Right ventricle myocardium superior (tissue), 1 donor: ENCODE measurements around the gene SLC37A1. TPM values are rescaled to one million over a fixed set of nuclear protein-coding genes. Genes with fewer than 3 reads are reported as not detected.
A peak's percentile ranks its signal among the peaks of the same experiment; 100 is the strongest.

Experiments
- ATAC-seq: fragments of 200-7000 bp; cut with Tn5 transposase; one replicate; pipeline ENCODE4 v1.9.1; 2020; ENCODE audit warnings: mild to moderate bottlenecking; ENCODE audit not compliant: poor library complexity
- DNase-seq: peaks from one replicate; pipeline ENCODE4 v3.0.0-alpha.2; 2020
- intact Hi-C: fragments of 100-400 bp; cut with DNase I; formaldehyde crosslinking; loops from one replicate; pipeline ENCODE4 v1.11.2; 2022
- total RNA-seq: library from RNA; stranded (reverse); fragmentation: NEBNext Ultra II Directional; extraction: Animal tissue kit (Norgen Biotek cat#: 25700); gene quantifications from one replicate; pipeline ENCODE4 v1.2.1, GENCODE V29; 2021
- donor health status: DM: no; HTN: yes; CAD: no; lungs with severe emphysema.

The SLC37A1 gene
- total RNA-seq, 1 donor from 2014 or later: 3.8 TPM

DNA sequence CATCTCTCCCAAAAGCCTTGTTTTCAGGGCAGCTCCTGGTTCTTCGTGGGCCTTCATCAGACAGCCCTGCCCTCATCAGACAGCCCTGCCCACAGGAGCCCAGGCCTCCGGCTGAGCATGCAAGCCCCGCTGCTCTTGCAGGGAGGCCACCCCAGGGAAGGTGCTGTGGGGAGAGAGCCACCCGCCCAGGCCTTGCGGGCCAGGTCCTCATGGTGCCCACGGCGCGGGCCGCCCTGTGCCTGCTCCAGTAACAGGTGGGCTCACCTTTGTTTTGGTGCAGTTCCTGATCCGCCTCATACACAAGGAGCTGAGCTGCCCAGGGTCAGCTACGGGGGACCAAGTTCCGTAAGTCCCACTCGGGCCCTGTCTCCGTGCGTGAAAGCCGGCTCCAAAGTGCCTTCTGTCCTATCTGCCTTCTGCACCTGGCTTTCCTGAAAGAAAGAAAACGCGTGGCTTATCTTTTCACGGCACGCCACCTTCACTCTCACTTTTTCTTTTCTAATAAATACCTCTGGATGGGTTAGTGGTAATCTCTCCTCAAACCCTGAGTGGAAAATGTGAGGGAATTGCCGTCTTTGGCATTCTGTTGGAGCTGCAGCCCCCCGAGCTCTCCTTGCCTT is 65.9 kb downstream of the SLC37A1 start:
- DNase-seq (peak; percentile 24), ATAC-seq (no peak)
- intact Hi-C loops: no loop called here

DNA sequence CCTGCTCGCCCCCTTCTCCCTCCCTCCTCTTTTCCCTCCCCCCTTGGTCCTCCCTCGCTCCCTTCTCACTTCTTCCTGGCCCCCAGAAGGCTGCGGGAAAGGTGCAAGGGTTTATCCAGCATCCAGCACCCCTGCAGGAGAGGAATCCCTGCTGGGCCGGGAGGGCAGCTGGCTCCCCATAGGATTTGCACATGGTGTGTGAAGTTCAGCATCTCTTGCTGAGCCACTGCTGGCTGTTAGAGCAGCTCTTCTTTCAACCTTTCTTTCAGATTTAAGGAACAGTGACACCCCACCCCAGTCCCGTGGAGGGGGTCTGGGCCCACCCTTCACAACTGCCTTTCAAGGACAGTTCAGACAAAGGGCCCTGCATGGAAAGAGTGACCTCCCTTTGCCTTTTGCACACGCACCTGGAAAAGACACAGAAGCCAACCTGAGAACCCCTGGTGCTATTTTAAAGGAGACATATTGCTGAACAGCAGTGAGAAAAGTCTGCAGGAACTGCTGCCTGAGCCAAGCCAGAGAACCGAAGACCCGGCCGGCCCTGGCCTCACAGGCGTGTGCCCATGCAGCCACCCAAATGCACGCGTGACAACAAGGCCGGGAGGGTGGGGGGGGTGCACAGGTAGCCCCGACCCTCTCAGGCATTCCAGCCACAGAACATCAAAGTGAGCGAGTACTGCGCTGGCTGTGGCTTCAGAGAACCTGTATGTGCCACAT is 66.6 kb downstream of the SLC37A1 start:
- no peak for ATAC-seq
- DNase-seq: peak; percentile 11
- intact Hi-C loops: no loop called here

DNA sequence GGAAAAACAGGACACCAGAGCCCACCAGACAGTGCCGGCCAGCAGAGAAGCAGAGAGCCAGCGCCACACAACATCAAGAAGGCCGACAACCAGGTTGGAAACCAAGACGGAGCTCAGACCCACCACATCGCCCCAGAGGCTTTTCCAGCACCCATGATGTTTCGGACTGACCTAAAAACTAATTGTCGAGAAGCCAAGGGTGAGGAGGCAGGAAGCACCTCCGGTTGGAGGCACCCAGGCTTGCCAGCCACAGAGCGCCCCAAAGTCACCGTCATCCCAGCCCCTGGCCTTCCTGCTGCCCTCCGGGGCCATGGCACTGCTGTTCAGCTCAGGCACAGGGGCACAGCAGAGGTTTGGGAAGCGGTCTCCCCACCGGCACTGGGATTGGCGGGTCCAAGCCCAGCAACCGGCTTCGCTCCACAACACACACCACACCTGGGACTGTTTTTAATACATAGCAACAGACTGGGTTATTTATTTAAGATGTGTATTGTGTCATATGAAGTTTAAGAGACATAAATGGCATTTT is 67.2 kb downstream of the SLC37A1 start:
- intact Hi-C loops: no loop called here
- peak; percentile 14 for DNase-seq
- ATAC-seq: no peak

DNA sequence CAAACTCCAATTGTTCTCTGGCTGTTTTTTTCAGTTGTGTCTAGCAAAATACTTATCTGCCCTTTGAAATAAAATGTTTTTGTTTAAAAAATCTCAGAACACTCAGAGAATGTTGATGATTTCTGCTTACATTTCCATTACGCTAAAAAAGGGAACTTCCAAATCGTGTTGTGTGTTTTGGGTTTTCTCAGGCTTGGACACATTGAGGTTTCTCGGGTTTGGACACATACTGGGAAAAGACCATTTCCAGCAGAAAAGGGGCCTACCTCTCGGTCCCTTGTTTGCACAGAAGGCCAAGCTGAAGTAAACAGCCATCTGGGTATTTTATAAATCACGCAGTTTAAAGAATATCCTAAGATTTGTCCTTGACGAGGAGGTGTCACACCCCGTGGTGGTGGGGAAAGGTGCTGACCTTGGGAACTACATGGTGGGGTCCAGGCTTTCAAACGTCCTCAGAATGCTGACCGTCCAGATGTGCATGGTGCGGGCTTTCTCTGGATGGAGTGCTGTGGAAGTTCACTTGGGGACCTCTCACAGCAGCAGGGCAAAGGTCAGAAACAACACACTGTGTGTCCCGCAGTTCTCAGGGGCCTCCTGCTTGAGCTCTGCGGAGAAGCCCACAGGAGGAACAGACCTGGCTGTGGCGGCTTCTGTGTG is 67.8 kb downstream of the SLC37A1 start:
- ATAC-seq (no peak), DNase-seq (peak; percentile 11)
- intact Hi-C loops: no loop called here

DNA sequence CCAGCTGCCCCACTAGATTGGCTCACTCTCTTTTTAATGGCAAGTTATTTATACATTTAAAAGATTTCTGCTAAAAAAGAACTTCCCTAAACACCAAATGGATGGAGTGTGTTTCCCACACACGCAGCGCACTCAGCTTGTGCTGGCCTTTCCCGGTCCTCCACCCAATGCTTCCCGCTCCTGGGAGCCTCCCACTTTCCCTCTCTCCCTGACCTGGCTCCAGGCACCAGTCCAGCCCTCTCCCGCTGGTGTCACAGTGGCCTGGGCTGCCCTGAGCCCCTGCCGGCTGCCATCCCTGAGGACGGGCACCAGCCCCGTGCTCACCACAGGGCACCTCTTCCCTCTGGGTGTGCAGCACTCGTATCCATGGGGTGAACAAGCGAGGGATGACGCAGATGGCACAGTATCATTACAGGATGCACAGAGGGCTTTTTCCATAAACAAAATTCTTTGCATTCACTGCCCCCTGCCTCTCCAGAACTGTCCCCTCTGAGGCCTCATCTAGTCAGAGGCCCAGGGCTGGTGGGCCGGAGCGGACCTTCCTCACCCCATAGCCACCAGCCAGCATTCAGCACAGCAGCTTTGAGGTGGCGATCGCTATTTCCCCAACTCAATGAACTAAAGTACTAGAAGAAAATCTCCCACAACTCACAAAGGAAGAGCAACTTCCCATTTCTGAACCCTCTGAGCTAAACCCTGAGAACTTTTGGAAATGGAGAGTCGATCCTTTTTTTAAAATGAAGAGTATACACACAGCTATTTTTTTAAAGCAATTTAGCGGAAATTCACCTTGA is 68.5 kb downstream of the SLC37A1 start:
- intact Hi-C loops: no loop called here
- ATAC-seq (no peak), DNase-seq (peak; percentile 35)

DNA sequence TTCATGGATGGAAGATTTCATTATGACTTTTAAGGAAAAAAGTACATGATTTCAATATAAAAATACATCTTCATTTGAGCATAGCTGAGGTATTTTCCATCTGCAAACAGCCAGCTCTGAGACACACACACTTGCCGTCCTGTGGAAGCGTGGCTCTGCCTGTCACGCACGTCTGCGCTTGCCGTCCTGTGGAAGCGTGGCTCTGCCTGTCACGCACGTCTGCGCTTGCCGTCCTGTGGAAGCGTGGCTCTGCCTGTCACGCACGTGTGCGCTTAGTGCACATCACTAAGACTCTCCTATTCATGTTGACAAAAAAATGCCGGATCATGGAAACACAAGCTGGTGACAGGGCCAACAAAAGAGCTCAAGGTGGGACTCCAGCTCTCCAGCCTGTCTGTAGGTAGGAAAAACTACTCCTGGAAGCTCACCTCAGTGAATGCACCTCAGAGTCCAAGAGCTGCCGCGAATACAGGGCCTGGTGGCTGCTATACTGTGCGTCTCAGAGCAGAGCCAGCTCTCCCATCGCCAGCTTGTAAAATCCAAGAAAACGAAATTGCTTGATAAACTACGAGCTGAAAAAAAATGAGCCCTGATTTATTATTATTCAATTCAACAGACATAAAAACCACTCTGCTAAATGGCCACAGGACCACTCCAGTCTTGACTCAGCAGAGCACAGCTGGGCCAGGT is 69.3 kb downstream of the SLC37A1 start:
- no peak for ATAC-seq
- intact Hi-C loops: no loop called here
- DNase-seq: no peak

DNA sequence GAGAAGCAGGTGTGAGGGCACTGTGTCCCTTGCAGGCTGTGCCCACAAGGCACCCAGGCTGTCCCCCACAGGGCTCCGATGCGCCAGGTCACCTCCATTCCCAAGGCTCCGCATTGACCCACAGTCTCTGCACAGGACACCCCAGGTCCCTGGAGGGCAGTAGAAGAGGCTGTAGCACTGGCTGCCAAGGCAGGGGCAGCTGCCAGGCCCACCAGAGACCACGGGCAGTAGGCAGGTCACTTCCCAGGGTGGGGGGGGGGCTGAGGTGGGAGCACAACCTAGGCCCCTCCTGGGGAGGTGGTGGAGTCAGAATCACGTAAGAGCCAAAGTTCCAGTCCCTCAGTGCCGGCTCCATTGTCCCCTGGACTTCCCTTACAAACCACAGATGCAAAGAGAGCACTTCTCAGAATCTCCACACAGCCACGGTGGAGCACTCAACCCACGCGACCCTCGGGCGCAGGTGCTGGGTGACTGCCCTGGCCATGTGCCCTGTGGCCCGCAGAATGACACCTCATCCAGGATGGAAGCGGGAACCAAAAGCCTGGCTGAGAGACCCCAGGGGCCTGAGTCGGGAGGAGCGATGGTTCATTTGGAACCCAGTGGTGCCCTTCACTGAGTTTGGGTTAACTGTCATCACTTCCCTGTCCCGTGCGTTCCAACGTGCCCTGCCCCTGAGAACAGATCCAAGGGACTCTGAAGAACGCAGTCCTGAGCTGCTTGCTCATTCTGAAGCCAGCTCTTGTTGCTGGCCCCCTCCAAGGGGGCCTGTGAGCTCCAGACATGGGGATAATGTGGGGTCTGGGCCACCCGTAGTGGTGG is 70.0 kb downstream of the SLC37A1 start:
- DNase-seq (peak; percentile 30), ATAC-seq (no peak)
- intact Hi-C loops: no loop called here

DNA sequence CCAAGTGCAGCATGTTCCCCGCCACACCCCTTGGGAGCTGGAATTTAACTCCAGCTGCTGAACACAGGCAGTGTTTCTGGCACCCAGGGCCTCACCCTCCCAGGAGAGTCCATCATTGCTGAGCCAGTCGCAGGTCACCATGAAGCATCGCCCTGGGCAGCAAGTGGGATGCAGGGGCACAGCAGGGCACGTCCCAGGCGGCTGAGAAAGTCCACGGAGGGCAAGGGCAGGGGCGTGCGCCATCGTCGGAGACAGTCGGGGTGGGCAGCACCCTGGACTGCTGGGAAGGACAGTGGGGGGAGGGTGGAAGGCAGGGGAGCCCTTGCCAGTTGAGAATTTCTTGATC is 70.6 kb downstream of the SLC37A1 start:
- intact Hi-C loops: no loop called here
- ATAC-seq: no peak
- no peak for DNase-seq

DNA sequence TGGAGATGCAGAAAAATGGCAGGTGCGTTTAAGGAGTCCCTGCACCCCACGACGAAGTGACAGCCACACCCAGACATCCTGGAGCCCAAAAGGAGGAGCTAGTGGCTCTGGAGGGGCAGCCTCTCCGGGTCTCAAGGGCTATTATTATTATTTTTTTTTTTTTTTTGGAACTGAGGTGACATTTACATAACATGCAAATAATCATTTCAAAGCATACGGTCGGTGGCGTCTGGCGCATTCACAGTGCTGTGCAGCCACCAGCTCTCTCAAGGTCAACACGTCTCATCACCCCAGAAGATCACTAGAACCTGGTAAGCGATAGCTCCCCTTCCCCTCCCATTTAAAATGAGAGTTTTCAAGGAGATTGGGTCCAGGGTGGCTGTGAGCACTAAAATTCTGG is 72.2 kb downstream of the SLC37A1 start:
- intact Hi-C loops: no loop called here
- ATAC-seq (no peak), DNase-seq (no peak)

DNA sequence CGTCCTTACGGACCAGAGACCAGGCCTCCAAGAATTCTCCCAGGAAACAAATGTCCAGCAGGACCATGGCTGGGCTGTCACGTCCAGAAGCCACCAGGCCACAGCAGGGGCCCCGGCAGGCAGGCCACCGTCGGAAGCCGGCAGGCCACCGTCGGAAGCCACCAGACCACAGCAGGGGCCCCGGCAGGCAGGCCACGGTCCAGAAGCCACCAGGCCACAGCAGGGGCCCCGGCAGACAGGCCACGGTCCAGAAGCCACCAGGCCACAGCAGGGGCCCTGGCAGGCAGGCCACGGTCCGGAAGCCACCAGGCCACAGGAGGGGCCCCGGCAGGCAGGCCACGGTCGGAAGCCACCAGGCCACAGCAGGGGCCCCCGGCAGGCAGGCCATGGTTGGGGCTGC is 72.8 kb downstream of the SLC37A1 start:
- DNase-seq: no peak
- intact Hi-C loops: no loop called here
- no peak for ATAC-seq

DNA sequence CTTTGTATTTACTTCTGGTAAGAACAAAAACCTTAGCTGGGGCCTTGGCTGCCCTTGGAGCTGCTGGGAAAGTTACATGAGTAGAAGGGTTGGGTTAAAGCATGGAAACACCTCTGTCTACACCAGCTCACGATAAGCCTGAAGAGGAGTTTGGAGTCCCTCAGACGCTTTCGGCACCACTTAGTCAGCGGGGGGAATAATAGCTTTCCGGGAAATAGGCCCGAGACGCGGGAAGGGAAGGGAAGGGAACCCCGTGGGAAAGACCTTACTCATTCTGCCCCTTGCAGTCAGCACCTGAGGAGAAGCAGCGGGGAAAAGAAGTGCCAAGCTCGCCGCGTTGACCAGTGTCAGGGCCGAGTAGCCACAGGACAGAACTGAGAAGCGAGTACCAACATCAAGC is 73.4 kb downstream of the SLC37A1 start:
- ATAC-seq (no peak), DNase-seq (no peak)
- intact Hi-C loops: no loop called here

DNA sequence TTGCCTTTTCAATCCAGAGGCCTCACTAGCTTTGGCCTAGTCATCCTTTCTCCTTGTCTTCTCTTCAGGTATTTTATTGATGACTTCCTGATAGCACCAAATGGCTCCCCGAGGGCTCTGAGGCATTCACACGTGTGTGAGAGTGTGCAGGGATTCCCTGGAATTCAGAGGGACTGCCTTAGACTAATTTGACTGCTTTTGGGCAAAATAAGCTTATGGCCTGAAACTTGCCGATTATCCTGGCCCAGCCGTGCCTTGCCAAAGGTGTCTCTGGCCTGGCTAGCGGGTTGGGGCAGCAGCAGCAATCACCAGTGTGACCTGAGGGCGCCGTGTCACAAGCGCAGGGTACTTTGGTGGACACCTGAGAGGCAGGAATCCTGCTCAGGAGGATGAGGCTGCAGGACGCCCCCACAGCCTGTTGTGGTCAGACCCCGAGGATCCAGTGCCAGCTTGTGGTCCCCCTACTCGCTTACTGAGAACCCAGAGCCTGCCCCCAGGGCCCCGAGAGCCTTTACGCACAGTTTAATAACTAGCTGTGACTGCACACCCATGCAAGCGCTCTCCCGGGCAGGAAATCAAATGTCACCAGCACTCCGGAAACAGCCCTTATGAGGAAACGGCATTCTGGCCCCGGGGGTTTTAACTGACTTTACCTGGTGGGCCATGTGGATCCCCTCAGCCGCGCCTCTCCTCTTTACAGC is 76.9 kb downstream of the SLC37A1 start:
- intact Hi-C loops: loop anchor here (2.0 kb wide), 1 partner anchor 228 kb away; no protein-coding TSS in a partner anchor
- no peak for ATAC-seq
- DNase-seq: no peak

DNA sequence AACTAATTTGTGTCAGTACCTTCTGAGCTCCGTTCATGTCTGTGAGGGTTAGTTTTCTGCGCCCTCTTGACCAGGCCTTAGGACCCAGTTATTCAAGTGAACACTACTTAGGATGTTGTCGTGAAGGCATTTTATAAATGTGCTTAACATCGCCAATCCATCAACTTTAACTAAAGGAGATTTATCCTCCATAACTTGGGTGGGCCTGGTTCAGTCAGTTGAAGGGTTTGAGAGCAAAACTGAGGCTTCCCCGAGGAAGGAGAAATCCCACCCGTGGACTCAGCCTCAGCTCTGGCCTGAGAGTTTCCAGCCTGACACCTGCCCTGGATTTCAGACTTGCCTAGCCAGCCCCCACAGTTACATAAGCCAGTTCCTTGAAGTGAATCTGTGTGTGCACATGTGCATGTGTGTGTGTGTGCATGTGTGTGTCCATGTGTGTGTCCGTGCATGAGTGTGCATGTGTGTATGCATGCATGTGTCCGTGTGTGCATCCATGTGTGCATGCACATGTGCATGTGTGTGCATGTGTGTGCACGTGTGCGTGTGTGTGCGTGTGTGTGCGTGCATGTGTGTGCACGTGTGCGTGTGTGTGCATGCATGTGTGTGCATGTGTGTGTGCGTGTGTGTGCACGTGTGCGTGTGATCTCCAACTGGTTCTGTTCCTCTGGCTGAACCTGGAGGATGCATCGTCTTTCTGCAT is 77.7 kb downstream of the SLC37A1 start:
- intact Hi-C loops: loop anchor here (2.0 kb wide), 1 partner anchor 227 kb away; no protein-coding TSS in a partner anchor
- ATAC-seq (no peak), DNase-seq (no peak)

DNA sequence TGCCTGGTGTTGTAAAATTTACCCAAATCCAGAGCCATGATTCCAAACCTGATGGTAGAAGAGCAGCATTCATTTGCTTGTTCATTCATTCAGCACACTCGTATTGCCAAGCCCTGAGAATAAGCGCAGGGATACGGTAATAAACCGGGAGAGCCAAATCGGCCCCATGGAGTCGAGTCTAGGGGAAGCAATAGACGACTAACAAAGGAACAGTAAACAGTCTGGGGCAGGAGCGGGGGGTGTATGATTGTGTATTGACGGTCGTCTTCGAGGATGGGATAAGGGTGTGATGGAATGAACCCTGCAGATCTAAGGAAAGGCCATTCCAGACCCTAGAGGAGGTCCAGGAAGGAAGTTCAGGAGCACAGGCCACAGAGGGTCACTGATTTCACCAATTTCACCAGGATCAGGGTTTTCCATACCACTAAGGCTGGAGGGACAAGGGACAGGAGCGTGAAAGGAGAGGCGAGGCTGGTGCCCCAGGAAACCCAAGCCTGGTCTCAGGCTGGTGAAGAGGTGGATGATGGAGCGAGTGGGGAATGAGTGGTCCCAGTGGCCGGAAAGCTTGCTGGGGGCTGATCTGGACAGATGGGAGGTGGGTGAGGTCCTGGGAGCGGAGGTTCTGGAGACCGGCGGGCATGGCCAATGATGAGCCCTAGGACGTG is 78.6 kb downstream of the SLC37A1 start:
- DNase-seq: no peak
- intact Hi-C loops: no loop called here
- no peak for ATAC-seq

DNA sequence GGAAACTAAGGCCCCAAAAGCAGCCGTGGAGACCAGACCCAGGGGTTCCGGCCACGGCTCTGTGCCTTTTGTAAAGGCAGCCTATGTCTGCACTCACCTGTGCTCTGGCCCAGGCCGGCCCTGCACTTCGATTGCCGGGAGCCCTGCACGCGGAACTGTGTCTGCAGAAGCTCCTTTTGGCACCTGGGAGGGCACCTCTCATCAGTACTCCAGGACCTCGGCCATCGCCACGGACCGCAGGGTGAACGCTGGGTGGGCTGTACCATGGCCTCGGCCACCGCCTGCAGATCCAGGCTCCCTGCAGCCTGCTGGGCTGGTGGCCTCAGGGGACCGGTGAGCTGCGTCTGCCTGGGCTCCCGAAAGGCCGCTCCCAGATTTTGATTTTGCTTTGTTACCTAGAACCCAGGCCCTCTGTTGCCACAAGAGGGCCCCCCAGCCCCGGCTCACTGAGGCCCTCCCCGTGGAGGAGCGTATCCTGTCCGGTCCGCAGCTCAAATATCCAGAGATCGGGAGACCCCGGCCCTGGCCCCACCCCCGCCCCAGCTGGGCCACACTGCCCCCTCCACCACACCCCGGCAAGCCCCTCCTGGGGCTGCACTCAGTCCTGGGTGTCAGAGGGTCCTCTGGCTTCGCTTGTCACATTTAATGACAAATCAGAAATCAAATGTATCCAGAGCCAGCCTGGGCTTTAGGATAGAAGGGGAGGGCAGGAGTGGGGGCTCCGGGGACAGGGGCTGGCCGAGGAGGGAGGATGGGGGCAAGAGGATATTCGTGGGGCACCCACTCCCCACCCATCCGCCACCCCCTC is 79.6 kb downstream of the SLC37A1 start:
- ATAC-seq (peak; percentile 96), DNase-seq (peak; percentile 77)
- intact Hi-C loops: no loop called here
